Measurements from ENCODE around the gene LARGE1. TPM values are rescaled to one million over a fixed set of nuclear protein-coding genes. Genes with fewer than 3 reads are reported as not detected.

LARGE1 gene
- total and polyA plus RNA-seq, 9 of the 15 experiments (the other 6 are each of a cell fraction or from before 2014, with no cell fraction given), result 0.01 to 0.66 (median 0.14) TPM; not detected in 2

DNA sequence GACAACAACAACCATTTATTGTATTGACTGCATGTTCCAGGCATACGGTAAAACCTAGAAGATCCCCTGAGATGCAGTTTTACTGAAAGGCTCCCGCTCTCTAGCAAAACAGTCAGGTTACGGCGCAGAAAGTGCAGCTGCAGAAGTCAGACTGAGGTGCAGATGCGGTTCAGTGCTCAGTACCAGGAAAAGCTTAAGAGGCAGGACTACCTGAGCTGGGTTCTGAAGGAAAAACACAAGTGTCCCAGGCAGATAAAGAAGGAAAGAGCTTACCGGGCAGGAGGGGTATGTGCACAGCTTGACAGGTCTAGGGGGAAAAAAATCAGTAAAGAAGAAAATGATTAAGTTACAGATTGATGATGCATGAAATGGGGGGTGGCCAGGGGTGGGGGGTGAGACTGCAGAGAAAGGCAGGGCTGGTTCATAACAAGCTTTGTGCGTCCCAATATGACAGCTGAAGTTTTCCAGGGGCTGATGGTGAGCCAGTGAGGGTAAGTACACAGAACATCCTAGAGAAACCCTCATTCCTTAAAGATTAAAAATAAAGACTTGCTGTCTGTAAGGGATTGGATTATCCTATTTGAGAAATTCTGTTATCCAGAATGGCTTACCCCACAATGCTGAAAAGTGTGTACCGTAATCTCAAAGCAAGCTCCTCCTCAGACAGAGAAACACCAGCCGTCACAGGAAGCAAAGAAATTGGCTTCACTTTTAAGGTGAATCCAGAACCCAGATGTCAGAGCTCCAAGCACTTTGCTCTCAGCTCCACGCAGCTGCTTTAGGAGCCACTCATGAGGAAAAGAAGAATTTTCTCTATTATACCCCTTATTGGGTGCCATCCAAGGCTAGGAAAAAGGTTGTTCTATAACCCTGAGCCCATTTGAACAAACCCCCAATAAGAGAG, 11.9 kb downstream of the LARGE1 start:
- H2AFZ ChIP-seq (ENCODE audit: low read depth, low read length), result no peak overlapping the region
- H3K27me3 ChIP-seq (ENCODE audit: control insufficient read depth in 2 of 2, insufficient read depth in 2 of 2, low read length in 2 of 2), result no peaks in the 10 kb centered on the region
- ATAC-seq (no peak), FAIRE-seq (no peak), DNase-seq (ENCODE audit: extremely low read depth in 1 of 4, low spot score in 3 of 4) (no peak)
- no peaks in the 10 kb centered on the region for H3K36me3 ChIP-seq (ENCODE audit: control insufficient read depth, insufficient read depth, low read length)
- TF ChIP-seq FUS (optimal IDR thresholded peaks at IDR 0.05; ENCODE audit: low read depth, low read length), result no peak
- no peak for TF ChIP-seq ZSCAN32 (CRISPR knock-in tag; IDR thresholded peaks at IDR 0.05)
- no peak for TF ChIP-seq KAT8 (IDR thresholded peaks at IDR 0.05; ENCODE audit: low read depth)
- no peak for TF ChIP-seq ZNF146 (CRISPR knock-in tag; IDR thresholded peaks at IDR 0.05; ENCODE audit: unreplicated experiment)
- no peak for TF ChIP-seq DIDO1 (tag; IDR thresholded peaks at IDR 0.05; ENCODE audit: low read depth)
- TF ChIP-seq TAF9B (IDR thresholded peaks at IDR 0.05; ENCODE audit: partially characterized antibody), result no peak
- TF ChIP-seq RBM22 (IDR thresholded peaks at IDR 0.05; ENCODE audit: low read depth, low read length, poor library complexity, severe bottlenecking), result no peak
- TF ChIP-seq TEAD2 (tag; IDR thresholded peaks at IDR 0.05), result no peak
- no peak for TF ChIP-seq CREM (IDR thresholded peaks at IDR 0.05; ENCODE audit: low read depth)
- no peak for TF ChIP-seq POLR3G (IDR thresholded peaks at IDR 0.05; ENCODE audit: extremely low read depth, insufficient read length, insufficient replicate concordance)
- TF ChIP-seq NFXL1 (CRISPR knock-in tag; IDR thresholded peaks at IDR 0.05), result no peak
- in situ Hi-C loops (cut with MboI) (no loop called here), intact Hi-C loops (cut with micrococcal nuclease) (no loop called here)
- H3K4me1 ChIP-seq (replicated peaks in 1 of 2; ENCODE audit: control insufficient read depth in 2 of 2, insufficient read depth in 2 of 2, low read length in 2 of 2), result no peaks in the 10 kb centered on the region
- no peak overlapping the region for H3K4me2 ChIP-seq (ENCODE audit: insufficient read depth, low read length)
- H4K20me1 ChIP-seq (replicated peaks; ENCODE audit: control insufficient read depth, insufficient read depth, low read length), result no peaks in the 10 kb centered on the region
- ChIA-PET CTCF (ENCODE audit: low intra/inter-chr PET ratio) (no interaction called here), POLR2A (no interaction called here)
- no peaks in the 10 kb centered on the region for H3K9me3 ChIP-seq (replicated peaks; ENCODE audit: control insufficient read depth, insufficient read depth, low read depth, low read length)
- H3K79me2 ChIP-seq (ENCODE audit: control insufficient read depth, insufficient read depth, low read length), result no peaks in the 10 kb centered on the region
- H3K9me1 ChIP-seq (ENCODE audit: control insufficient read depth, insufficient read depth, low read length), result no peaks in the 10 kb centered on the region
- WGBS (ENCODE audit: insufficient coverage, low coverage, missing lambda C conversion rate), result 0% methylated on average over 8 of the region's 10 CpGs
- H3K27ac ChIP-seq (ENCODE audit: extremely low read depth, low read depth, low read length), result no peak overlapping the region
- no peak overlapping the region for H3K4me3 ChIP-seq
- no peak overlapping the region for H3K9ac ChIP-seq (ENCODE audit: insufficient read depth in 1 of 2, low read depth in 2 of 2, low read length in 2 of 2)
- BruUV-seq (replicated peaks), result no TSS peak

Data from K562 (cell line).